ENCODE results near the gene SCAPER. TPM values are rescaled to one million over a fixed set of nuclear protein-coding genes. Genes with fewer than 3 reads are reported as not detected.

The SCAPER gene
- total and polyA plus RNA-seq, 2 of the 4 experiments (the other 2 are of a cell fraction) = 2.9 to 9.7 TPM

DNA sequence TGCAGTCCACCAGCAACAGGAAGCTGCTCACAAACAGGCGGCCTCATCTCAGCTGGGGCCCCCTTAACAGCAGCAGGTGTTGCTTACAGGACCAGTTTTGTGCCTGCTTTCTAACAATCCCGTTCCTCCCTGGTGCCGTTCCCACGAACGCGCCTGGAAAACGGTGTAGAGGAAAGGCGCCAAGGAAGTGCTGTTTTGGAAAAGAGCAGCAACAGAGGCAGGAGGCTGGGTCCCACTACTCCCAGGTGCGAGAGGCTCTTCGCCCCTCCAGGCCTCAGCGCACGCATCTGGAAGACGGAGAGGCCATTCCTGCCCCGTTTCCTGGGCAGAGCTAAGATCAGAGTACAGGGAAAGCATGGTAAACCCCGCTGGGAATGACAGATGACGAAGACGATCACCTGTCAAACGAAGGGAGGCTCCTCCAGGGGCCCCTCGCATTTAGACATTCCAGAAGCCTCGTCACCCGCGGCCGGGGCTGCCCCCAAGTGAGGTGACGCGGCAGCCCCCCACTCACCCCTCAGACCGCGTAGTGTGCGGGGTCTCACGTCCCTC lies 603 bp downstream of the SCAPER start:
- peak overlapping the region; percentile 2 to 31; a peak in 1 of 4 replicates for H4K8ac ChIP-seq (ENCODE audit: low read depth in 2 of 2, low read length in 2 of 2)
- H3K36me3 ChIP-seq (ENCODE audit: control insufficient read depth, insufficient read depth, low read length) = no peaks in the 10 kb centered on the region
- peaks cover 10% of the 10 kb centered on the region for H3K4me1 ChIP-seq (ENCODE audit: control insufficient read depth, insufficient read depth, low read length)
- H3K23ac ChIP-seq (ENCODE audit: low read depth, low read length) = peak overlapping the region; percentile 96
- in situ Hi-C loops (cut with MboI; ENCODE audit: low sequenced_read_pairs) (no loop called here), intact Hi-C loops (cut with micrococcal nuclease) (no loop called here), dilution Hi-C loops (cut with HindIII; ENCODE audit: low sequenced_read_pairs, unreplicated experiment) (no loop called here)
- peak overlapping the region; percentile 97 for H3K14ac ChIP-seq (replicated peaks; ENCODE audit: low read depth, low read length)
- no peak overlapping the region; the same call in 1 of the 2 replicates for H3K18ac ChIP-seq (ENCODE audit: low read depth, low read length)
- H3K79me1 ChIP-seq (ENCODE audit: low read depth in 1 of 2, low read length in 2 of 2) = peaks cover 12 to 33% of the 10 kb centered on the region in 2 experiments
- H3K9me1 ChIP-seq (ENCODE audit: insufficient read depth, low read length) = peaks cover 4% of the 10 kb centered on the region; the same call in 1 of the 2 replicates
- H2BK20ac ChIP-seq (ENCODE audit: low read depth, low read length) = no peak overlapping the region
- peak overlapping the region; percentile 84 for H3K4ac ChIP-seq (ENCODE audit: low read depth, low read length)
- 5% methylated on average over 13 of the region's 29 CpGs; no CpG with 5 or more reads in 1 of the 2 experiments for WGBS, 2 experiments (ENCODE audit: extremely low coverage in 2 of 2, insufficient read length in 1 of 2)
- peak overlapping the region; percentile 96 for H2AFZ ChIP-seq (replicated peaks; ENCODE audit: low read length, poor library complexity)
- peak overlapping the region; percentile 98 for H3K4me2 ChIP-seq (ENCODE audit: low read depth, low read length)
- ChIA-PET POLR2A (ENCODE audit: unreplicated experiment) (no interaction called here), CTCF (no interaction called here)
- H3K4me3 ChIP-seq (ENCODE audit: insufficient read depth, low read depth, low read length) = peak overlapping the region; percentile 81
- peak; percentile 54; the same call in 1 of the 2 replicates for TF ChIP-seq MXI1 (IDR thresholded peaks at IDR 0.05; ENCODE audit: borderline replicate concordance, low read depth, low read length)
- TF ChIP-seq USF2 (IDR thresholded peaks at IDR 0.05; ENCODE audit: low read depth, low read length) = no peak
- DNase-seq (peak; percentile 16), ATAC-seq (ENCODE audit: low read depth) (peak; percentile 8)
- H3K27me3 ChIP-seq (ENCODE audit: control insufficient read depth, insufficient read depth, low read length) = no peaks in the 10 kb centered on the region
- peak overlapping the region; percentile 36 for H4K91ac ChIP-seq (ENCODE audit: insufficient read depth, low read depth, low read length)
- peak overlapping the region; percentile 72 for H2BK5ac ChIP-seq (ENCODE audit: low read depth, low read length, poor library complexity, severe bottlenecking)
- peak overlapping the region; percentile 45 for H3K27ac ChIP-seq (ENCODE audit: insufficient read depth, low read length)
- H4K5ac ChIP-seq (ENCODE audit: low read depth, low read length) = 0 out of 2 replicates have a peak overlapping the region, but pooled peaks have one; percentile 30
- H2BK15ac ChIP-seq (ENCODE audit: low read depth, low read length) = no peak overlapping the region
- H2AK5ac ChIP-seq (ENCODE audit: low read depth, low read length) = peak overlapping the region; percentile 82
- BruUV-seq (replicated peaks) = no TSS peak
- H2AK9ac ChIP-seq (replicated peaks; ENCODE audit: low read depth, low read length, poor library complexity) = peak overlapping the region; percentile 91
- peak overlapping the region; percentile 52; the same call in 1 of the 2 replicates for H3K56ac ChIP-seq (ENCODE audit: extremely low read depth, insufficient read depth, low read length)
- peak overlapping the region; percentile 75; the same call in 1 of the 2 replicates for H2BK120ac ChIP-seq (ENCODE audit: low read depth, low read length)
- H3K9ac ChIP-seq (ENCODE audit: low read depth, low read length) = peak overlapping the region; percentile 49
- H4K20me1 ChIP-seq (ENCODE audit: insufficient read depth, low read length) = peaks cover 6% of the 10 kb centered on the region; the same call in 1 of the 2 replicates
- no peaks in the 10 kb centered on the region for H3K9me3 ChIP-seq (ENCODE audit: control insufficient read depth, insufficient read depth, low read length)
